ENCODE data around the gene ADAM12. TPM values are rescaled to one million over a fixed set of nuclear protein-coding genes. Genes with fewer than 3 reads are reported as not detected.

The ADAM12 gene
- total and polyA plus RNA-seq, 7 donors = 0.01 to 3.3 (median 0.24) TPM; not detected in 2

DNA sequence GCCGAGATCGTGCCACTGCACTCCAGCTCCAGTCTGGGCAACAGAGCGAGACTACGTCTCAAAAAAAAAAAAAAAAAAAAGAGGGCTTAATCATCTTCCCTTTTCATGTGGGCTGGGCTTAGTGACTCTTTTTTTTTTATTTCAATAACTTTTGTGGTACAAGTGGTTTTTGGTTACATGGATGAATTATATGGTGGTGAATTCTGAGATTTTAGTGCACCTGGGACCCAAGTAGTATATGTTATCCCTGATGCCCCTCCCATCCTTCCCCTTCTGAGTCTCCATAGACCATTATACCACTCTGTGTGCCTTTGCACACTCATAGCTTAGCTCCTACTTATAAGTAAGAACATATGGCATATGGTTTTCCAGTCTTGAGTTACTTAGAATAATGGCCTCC lies 4.8 kb upstream of the ADAM12 start:
- Histone ChIP-seq H3K4me1 (no peaks in the 10 kb centered on the region), H3K27ac (no peak overlapping the region), H3K27me3 (ENCODE audit: insufficient read depth in 3 of 3, low read length in 2 of 3) (peaks cover 0 to 11% (median 11%) of the 10 kb centered on the region in 3 donors), H3K9me3 (no peaks in the 10 kb centered on the region), H3K4me3 (no peak overlapping the region), H3K36me3 (ENCODE audit: insufficient read depth in 1 of 2, low read depth in 1 of 2) (no peaks in the 10 kb centered on the region)
- DNase-seq = no peak
- 81 to 100% (median 89%) methylated on average over 2 to 4 of the region's 4 CpGs for WGBS, 3 donors
- no peak for ATAC-seq
- intact Hi-C loops (cut with DNase I) = no loop called here
- TF ChIP-seq, protein P1, sequence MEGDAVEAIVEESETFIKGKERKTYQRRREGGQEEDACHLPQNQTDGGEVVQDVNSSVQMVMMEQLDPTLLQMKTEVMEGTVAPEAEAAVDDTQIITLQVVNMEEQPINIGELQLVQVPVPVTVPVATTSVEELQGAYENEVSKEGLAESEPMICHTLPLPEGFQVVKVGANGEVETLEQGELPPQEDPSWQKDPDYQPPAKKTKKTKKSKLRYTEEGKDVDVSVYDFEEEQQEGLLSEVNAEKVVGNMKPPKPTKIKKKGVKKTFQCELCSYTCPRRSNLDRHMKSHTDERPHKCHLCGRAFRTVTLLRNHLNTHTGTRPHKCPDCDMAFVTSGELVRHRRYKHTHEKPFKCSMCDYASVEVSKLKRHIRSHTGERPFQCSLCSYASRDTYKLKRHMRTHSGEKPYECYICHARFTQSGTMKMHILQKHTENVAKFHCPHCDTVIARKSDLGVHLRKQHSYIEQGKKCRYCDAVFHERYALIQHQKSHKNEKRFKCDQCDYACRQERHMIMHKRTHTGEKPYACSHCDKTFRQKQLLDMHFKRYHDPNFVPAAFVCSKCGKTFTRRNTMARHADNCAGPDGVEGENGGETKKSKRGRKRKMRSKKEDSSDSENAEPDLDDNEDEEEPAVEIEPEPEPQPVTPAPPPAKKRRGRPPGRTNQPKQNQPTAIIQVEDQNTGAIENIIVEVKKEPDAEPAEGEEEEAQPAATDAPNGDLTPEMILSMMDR (IDR thresholded peaks at IDR 0.05) = no peak

DNA sequence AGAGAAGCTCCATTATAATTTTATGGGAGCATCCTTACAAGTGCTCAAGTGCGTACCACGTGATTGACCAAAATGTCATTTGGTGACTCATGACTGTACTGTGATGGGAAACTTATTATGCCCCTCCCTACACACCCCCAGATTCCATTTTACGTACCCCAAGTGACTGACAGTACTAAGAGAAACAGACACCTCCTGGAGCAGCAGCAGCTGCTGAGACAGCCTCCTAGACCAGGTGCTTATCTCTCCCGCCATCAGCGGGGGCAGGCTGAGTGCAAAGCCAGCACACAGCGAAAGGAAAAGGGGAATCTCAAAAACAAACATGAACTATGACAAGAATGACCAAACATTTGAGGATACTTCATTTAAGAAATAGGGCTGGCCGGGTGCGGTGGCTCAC lies 4.2 kb upstream of the ADAM12 start:
- H3K4me1 ChIP-seq = no peaks in the 10 kb centered on the region
- H3K27ac ChIP-seq = no peak overlapping the region
- WGBS, 3 donors = 77 to 92% (median 89%) methylated on average over 8 of the region's 8 CpGs
- DNase-seq (no peak), ATAC-seq (no peak)
- no peaks in the 10 kb centered on the region for H3K9me3 ChIP-seq
- TF ChIP-seq, protein P1 (IDR thresholded peaks at IDR 0.05) = no peak
- intact Hi-C loops (cut with DNase I) = no loop called here
- no peak overlapping the region for H3K4me3 ChIP-seq
- peaks cover 0 to 17% (median 16%) of the 10 kb centered on the region in 3 donors for H3K27me3 ChIP-seq (ENCODE audit: insufficient read depth in 3 of 3, low read length in 2 of 3)
- no peaks in the 10 kb centered on the region for H3K36me3 ChIP-seq (ENCODE audit: insufficient read depth in 1 of 2, low read depth in 1 of 2)

DNA sequence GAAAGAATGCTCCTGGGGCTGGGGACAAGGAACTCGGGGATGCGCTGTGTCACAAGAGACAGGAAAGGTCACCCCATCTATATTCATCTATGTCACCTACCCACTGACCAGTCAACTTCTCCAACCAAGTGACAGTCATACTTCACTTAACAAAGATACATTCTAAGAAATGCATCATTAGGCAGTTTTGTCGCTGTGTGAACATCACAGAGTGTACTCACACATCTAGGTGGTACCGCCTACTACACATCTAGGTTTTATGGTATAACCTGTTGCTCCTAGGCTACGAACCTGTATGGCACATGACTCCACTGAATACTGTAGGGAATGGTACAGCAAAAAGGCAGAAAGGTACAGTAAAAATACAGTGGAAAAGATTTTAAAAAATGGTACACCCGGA lies 3.8 kb upstream of the ADAM12 start:
- WGBS, 3 donors = 95 to 98% (median 97%) methylated on average over 6 of the region's 6 CpGs
- Histone ChIP-seq H3K27ac (no peak overlapping the region), H3K9me3 (no peaks in the 10 kb centered on the region), H3K36me3 (ENCODE audit: insufficient read depth in 1 of 2, low read depth in 1 of 2) (no peaks in the 10 kb centered on the region), H3K4me3 (no peak overlapping the region), H3K4me1 (no peaks in the 10 kb centered on the region), H3K27me3 (ENCODE audit: insufficient read depth in 3 of 3, low read length in 2 of 3) (peaks cover 0 to 21% (median 20%) of the 10 kb centered on the region in 3 donors)
- TF ChIP-seq, protein P1 (IDR thresholded peaks at IDR 0.05) = no peak
- ATAC-seq = no peak
- no peak for DNase-seq
- intact Hi-C loops (cut with DNase I) = no loop called here

DNA sequence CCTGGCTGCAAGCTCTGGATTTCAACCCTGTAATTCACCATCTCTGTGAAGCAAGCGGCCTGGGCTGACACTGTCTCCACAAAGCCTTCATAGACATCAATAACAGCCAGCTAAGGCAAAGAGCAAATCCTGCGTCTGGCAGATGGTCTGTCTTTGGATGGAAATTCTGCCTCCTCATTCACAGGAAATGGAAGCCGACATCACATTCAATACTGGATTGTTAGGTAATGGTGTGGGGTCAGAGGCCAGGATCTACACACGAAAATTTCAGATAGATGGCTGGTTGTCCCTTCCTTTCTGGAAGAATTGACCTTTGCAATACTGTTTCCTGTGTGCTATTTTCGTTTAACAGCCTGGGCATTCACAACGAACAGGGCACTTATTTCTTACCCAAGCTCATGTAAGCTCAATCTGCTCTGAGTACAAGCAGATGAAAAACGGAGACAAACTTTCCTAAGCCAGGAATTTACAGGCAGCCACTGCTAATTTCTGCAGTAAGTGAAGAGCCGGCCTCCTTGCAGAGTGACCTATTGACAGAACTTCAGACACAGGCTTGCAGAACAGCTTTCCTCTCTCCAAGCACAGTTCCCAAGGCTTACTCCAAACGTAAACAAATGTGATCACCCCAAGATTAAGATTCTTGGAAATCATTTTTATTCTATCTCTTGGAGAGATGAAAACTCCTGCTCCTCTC lies 3.1 kb upstream of the ADAM12 start:
- WGBS, 3 donors = 30 to 38% (median 33%) methylated on average over 9 of the region's 9 CpGs
- DNase-seq (no peak), ATAC-seq (no peak)
- no peak overlapping the region for H3K27ac ChIP-seq
- TF ChIP-seq, protein P1 (IDR thresholded peaks at IDR 0.05) = no peak
- H3K4me3 ChIP-seq = no peak overlapping the region
- H3K36me3 ChIP-seq (ENCODE audit: insufficient read depth in 1 of 2, low read depth in 1 of 2) = no peaks in the 10 kb centered on the region
- intact Hi-C loops (cut with DNase I) = no loop called here
- H3K4me1 ChIP-seq = no peaks in the 10 kb centered on the region
- H3K27me3 ChIP-seq (ENCODE audit: insufficient read depth in 3 of 3, low read length in 2 of 3) = peaks cover 0 to 28% (median 20%) of the 10 kb centered on the region in 3 donors
- no peaks in the 10 kb centered on the region for H3K9me3 ChIP-seq

DNA sequence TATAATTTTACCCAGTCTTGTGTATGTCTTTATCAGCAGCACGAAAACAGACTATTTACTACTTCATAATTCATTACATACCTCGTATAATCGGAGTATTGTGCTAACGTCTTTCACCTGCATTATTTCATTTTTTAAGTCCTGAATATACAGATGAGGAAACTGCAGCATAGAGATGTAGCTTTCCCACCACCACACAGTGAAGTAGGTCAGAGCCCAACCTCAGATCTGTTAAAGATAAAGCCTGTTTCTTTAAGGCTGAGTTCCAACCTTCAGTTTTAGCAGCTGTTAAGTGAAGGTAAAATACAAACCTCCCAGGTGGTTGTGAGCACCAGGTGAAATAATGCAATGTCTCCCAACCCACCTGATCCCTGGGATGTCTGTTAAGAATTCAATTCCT lies 2.0 kb upstream of the ADAM12 start:
- Histone ChIP-seq H3K27me3 (ENCODE audit: insufficient read depth in 3 of 3, low read length in 2 of 3) (peaks cover 0 to 38% (median 20%) of the 10 kb centered on the region in 3 donors), H3K27ac (no peak overlapping the region), H3K4me1 (no peaks in the 10 kb centered on the region), H3K9me3 (no peaks in the 10 kb centered on the region), H3K36me3 (ENCODE audit: insufficient read depth in 1 of 2, low read depth in 1 of 2) (no peaks in the 10 kb centered on the region), H3K4me3 (no peak overlapping the region)
- WGBS, 3 donors = 94 to 95% (median 95%) methylated on average over 4 of the region's 4 CpGs
- ATAC-seq = no peak
- TF ChIP-seq, protein P1 (IDR thresholded peaks at IDR 0.05) = no peak
- intact Hi-C loops (cut with DNase I) = no loop called here
- no peak for DNase-seq
